HepG2 (cell line): ENCODE data around the gene SFXN5. TPM values are rescaled to one million over a fixed set of nuclear protein-coding genes. Genes with fewer than 3 reads are reported as not detected.
A peak's percentile ranks its signal among the peaks of the same experiment; 100 is the strongest.

Experiments used
- ARHGAP35 ChIP-seq: sonication (generic); formaldehyde crosslinking; IDR thresholded peaks from 2 replicates; pipeline ENCODE4 v1.9.0; 2022; ENCODE audit warnings: mild to moderate bottlenecking, inconsistent platforms, moderate library complexity, missing genetic modification reagents, borderline replicate concordance
- DNMT3B ChIP-seq: conservative IDR thresholded peaks from 2 replicates; pipeline ENCODE4 v1.6.1; 2016; ENCODE audit warnings: missing biosample characterization, control low read depth
- MAF1 ChIP-seq: sonication (generic); formaldehyde crosslinking; IDR thresholded peaks from 2 replicates; pipeline ENCODE4 v1.5.0; 2020; ENCODE audit warnings: missing genetic modification reagents, borderline replicate concordance
- NFYC ChIP-seq: IDR thresholded peaks from 2 replicates; pipeline ENCODE4 v1.6.1; 2016; ENCODE audit warnings: missing genetic modification reagents, missing compliant biosample characterization
- PATZ1 ChIP-seq: sonication (generic); formaldehyde crosslinking; IDR thresholded peaks from 2 replicates; pipeline ENCODE4 v1.4.0; 2020; ENCODE audit warnings: missing genetic modification reagents
- SIX4 ChIP-seq: sonication (generic); formaldehyde crosslinking; IDR thresholded peaks from 2 replicates; pipeline ENCODE4 v1.4.0; 2020; ENCODE audit warnings: missing genetic modification reagents
- SP2 ChIP-seq: sonication (generic); formaldehyde crosslinking; IDR thresholded peaks from 2 replicates; pipeline ENCODE4 v1.5.1; 2020; ENCODE audit warnings: mild to moderate bottlenecking, missing genetic modification reagents
- ZBTB3 ChIP-seq: sonication (generic); formaldehyde crosslinking; IDR thresholded peaks from 2 replicates; pipeline ENCODE4 v1.4.0; 2020; ENCODE audit warnings: low read depth, mild to moderate bottlenecking, moderate library complexity, missing genetic modification reagents, borderline replicate concordance
- ZNF224 ChIP-seq: sonication (generic); formaldehyde crosslinking; IDR thresholded peaks from 2 replicates; pipeline ENCODE4 v1.5.0; 2020; ENCODE audit warnings: mild to moderate bottlenecking, missing genetic modification reagents
- ZNF296 ChIP-seq: sonication (generic); formaldehyde crosslinking; conservative IDR thresholded peaks from 2 replicates; pipeline ENCODE4 v1.5.0; 2020; ENCODE audit warnings: mild to moderate bottlenecking, missing genetic modification reagents
- ZNF572 ChIP-seq: sonication (generic); formaldehyde crosslinking; IDR thresholded peaks from 2 replicates; pipeline ENCODE4 v1.5.1; 2020; ENCODE audit warnings: mild to moderate bottlenecking, missing genetic modification reagents
- ZNF646 ChIP-seq: sonication (generic); formaldehyde crosslinking; IDR thresholded peaks from 2 replicates; pipeline ENCODE4 v1.9.0; 2021; ENCODE audit warnings: mild to moderate bottlenecking, missing genetic modification reagents
- ZNF672 ChIP-seq: sonication (generic); formaldehyde crosslinking; IDR thresholded peaks from 2 replicates; pipeline ENCODE4 v1.8.1; 2022; ENCODE audit warnings: missing genetic modification reagents
- ZNF687 ChIP-seq: sonication (generic); formaldehyde crosslinking; IDR thresholded peaks from 2 replicates; pipeline ENCODE4 v1.5.1; 2020; ENCODE audit warnings: mild to moderate bottlenecking, missing genetic modification reagents, moderate library complexity
- ZNF704 ChIP-seq: sonication (generic); formaldehyde crosslinking; IDR thresholded peaks from 2 replicates; pipeline ENCODE4 v1.8.1; 2023; ENCODE audit warnings: mild to moderate bottlenecking, inconsistent platforms, moderate library complexity, missing genetic modification reagents, borderline replicate concordance
- ZNF879 ChIP-seq: sonication (generic); formaldehyde crosslinking; IDR thresholded peaks from 2 replicates; pipeline ENCODE4 v1.8.1; 2023; ENCODE audit warnings: missing genetic modification reagents
- polyA plus RNA-seq, 8 experiments: library from polyadenylated mRNA; depleted of rRNA in 3 of 8; stranded (reverse) in 7 of 8; unstranded in 1 of 8; fragments of >200 nt; fragmentation: Illumina TruSeq in 4 of 8; extraction: Trizol in 4 of 8; gene quantifications; 2 replicates each; pipeline versions ENCODE4 v1.2.1 to v1.2.3, GENCODE V29; 2011 to 2016; ENCODE audit warnings: low read depth in 4 of 8, missing spikeins in 1 of 8, mixed read lengths in 1 of 8; ENCODE audit not compliant: insufficient read depth in 1 of 8
- total RNA-seq, 5 experiments: library from RNA; depleted of rRNA; stranded (reverse); fragments of >200 nt; fragmentation: Illumina TruSeq; extraction: Trizol; gene quantifications; 2 replicates each; pipeline ENCODE4 v1.2.3, GENCODE V29; 2016; ENCODE audit warnings: low read depth in 1 of 5

Gene SFXN5
- total and polyA plus RNA-seq, 2 of the 13 experiments (the other 11 are each of a cell fraction or from before 2014, with no cell fraction given) = 34.9 to 37.4 TPM

GRCh38 chr2:72983500-72984161, 87.9 kb downstream of the SFXN5 start (continued):
- TF ChIP-seq NFYC (CRISPR knock-in tag) = no peak
- TF ChIP-seq MAF1 (CRISPR knock-in tag) = no peak
- TF ChIP-seq DNMT3B (CRISPR knock-in tag) = no peak
- no peak for TF ChIP-seq SP2 (CRISPR knock-in tag)
- no peak for TF ChIP-seq ZNF879
- no peak for TF ChIP-seq ZNF646 (CRISPR knock-in tag)
- TF ChIP-seq ZNF704 = no peak
- no peak for TF ChIP-seq ZNF296 (CRISPR knock-in tag)
- 0 out of 2 replicates have a peak, but pooled peaks have one; percentile 44 for TF ChIP-seq PATZ1
- no peak for TF ChIP-seq ZNF572 (CRISPR knock-in tag)
- TF ChIP-seq ARHGAP35 (CRISPR knock-in tag) = no peak
- TF ChIP-seq ZNF687 = peak; percentile 87
- TF ChIP-seq ZNF224 (CRISPR knock-in tag) = no peak; the same call in 1 of the 2 replicates
- TF ChIP-seq SIX4 (CRISPR knock-in tag) = no peak
- no peak for TF ChIP-seq ZBTB3 (CRISPR knock-in tag)
- no peak for TF ChIP-seq ZNF672 (CRISPR knock-in tag)
